ENCODE results near the gene ABCB9. TPM values are rescaled to one million over a fixed set of nuclear protein-coding genes. Genes with fewer than 3 reads are reported as not detected.

ABCB9 gene
- total RNA-seq, 1 experiment from 2014 or later: 20.9 TPM

DNA sequence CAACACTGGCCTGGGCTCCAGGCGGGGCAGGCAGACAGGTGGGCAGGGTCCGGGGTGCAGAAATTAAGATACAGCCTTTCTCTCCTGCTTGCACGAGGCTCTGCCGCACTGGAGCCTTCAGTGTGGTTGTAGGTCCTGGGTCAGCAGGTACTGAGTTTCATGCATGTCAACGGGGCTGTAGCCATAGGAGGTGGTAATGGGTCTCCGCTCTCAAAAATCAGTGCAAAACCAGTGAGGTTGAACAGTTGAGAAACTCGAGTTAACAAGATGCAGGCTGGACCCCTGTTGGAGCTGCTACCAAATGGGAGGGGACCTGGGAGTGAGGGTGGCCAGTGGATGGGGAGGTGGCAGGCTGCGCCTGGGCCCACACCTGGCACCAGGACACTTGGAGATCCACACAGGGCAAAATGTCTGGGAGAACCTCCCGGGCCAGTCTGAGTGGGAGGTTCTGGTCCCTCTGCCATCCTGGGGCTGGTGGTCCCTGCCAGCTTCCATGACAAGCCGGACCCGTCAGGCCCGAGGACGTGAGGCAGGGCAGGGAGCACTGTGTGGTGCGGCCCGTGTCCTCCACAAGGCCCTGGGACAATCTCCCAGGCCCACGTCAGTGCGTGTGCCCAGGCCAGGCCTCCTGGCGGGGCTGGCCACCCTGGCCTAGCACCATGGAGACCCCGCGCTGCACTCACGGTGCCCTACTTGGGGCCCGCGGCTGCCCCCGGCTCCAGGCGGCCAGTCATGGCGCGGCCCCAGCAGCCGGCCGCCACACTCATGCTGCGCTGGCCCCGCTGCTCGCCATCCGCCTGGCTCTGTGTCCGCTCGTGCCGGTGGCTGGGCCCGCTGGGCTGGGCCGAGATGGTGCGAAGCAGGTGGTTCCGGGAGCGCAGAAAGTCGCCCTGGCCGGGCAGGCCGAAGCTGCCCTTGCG lies 19.3 kb upstream of the ABCB9 start:
- Histone ChIP-seq H3K9ac (ENCODE audit: low read length) (no peak overlapping the region), H3K9me3 (ENCODE audit: low read length) (no peaks in the 10 kb centered on the region), H3K9me2 (replicated peaks; ENCODE audit: low read length) (no peaks in the 10 kb centered on the region), H3K4me3 (ENCODE audit: low read length) (no peak overlapping the region), H4K20me1 (ENCODE audit: low read length) (no peaks in the 10 kb centered on the region), H3K4me2 (ENCODE audit: low read length) (no peak overlapping the region), H3K27me3 (ENCODE audit: low read length) (no peaks in the 10 kb centered on the region), H3K27ac (ENCODE audit: low read length) (no peak overlapping the region), H3K36me3 (ENCODE audit: low read depth, low read length) (peaks cover 2% of the 10 kb centered on the region; the same call in 1 of the 2 replicates), H2AFZ (ENCODE audit: low read length) (no peak overlapping the region), H3K79me2 (ENCODE audit: low read length) (peaks cover 27% of the 10 kb centered on the region), H3K4me1 (ENCODE audit: insufficient read depth, low read length) (peaks cover 12% of the 10 kb centered on the region), H3F3A (ENCODE audit: low read length, unreplicated experiment) (no peaks in the 10 kb centered on the region)
- DNase-seq: no peak
- CTCF ChIA-PET: no interaction called here
- POLR2A ChIA-PET (ENCODE audit: unreplicated experiment): interaction anchor here (0.6 kb wide), 1 partner anchor 253 kb away, joined by 4 read pairs; no protein-coding TSS in a partner anchor
- TF ChIP-seq EZH2phosphoT487 (IDR thresholded peaks at IDR 0.05; ENCODE audit: borderline replicate concordance, low read length) (no peak), EZH2 (IDR thresholded peaks at IDR 0.05; ENCODE audit: low read length, unreplicated experiment) (no peak)
- TF ChIP-seq, protein P1, sequence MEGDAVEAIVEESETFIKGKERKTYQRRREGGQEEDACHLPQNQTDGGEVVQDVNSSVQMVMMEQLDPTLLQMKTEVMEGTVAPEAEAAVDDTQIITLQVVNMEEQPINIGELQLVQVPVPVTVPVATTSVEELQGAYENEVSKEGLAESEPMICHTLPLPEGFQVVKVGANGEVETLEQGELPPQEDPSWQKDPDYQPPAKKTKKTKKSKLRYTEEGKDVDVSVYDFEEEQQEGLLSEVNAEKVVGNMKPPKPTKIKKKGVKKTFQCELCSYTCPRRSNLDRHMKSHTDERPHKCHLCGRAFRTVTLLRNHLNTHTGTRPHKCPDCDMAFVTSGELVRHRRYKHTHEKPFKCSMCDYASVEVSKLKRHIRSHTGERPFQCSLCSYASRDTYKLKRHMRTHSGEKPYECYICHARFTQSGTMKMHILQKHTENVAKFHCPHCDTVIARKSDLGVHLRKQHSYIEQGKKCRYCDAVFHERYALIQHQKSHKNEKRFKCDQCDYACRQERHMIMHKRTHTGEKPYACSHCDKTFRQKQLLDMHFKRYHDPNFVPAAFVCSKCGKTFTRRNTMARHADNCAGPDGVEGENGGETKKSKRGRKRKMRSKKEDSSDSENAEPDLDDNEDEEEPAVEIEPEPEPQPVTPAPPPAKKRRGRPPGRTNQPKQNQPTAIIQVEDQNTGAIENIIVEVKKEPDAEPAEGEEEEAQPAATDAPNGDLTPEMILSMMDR (conservative IDR thresholded peaks at IDR 0.05; ENCODE audit: low read depth, low read length): no peak
- ATAC-seq: no peak
- intact Hi-C loops (cut with micrococcal nuclease): no loop called here
- BruUV-seq (replicated peaks): no TSS peak

DNA sequence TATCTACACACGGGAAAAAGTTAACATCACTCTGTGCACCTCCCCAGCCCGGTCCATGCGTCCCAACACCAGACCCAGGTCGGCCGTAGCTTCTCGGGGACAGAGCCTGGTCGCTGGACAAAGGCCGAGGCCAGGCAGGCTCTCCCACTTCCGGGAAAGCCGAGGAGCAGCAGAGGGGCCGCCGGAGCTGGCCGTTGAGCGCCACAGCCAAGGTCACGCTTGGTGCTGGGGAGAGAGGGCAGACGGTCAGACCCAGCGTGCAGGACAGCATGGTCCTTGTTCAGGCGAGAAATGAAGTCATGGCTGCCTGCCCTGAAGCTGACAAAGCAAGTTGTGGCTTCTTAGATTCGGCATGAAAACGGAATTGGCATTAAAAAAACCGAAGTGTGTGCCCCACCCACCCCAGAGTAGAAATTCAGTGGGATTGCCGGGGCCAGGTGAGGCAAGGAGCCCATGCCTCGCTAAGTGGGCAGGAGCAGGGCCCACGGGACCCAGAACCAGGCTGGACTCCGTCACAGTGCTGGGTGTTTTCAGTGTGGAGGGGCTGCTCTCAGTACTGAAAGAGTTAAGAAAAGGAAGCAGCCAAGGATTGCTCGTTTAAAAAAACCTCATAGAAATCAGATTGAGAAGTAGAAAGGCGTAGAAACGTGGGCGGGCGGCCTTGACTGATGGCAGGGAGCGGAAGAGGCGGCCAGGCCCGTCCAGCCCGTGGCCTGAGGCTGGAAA lies 18.5 kb upstream of the ABCB9 start:
- POLR2A ChIA-PET (ENCODE audit: unreplicated experiment): no interaction called here
- TF ChIP-seq EZH2 (IDR thresholded peaks at IDR 0.05; ENCODE audit: low read length, unreplicated experiment) (no peak), EZH2phosphoT487 (IDR thresholded peaks at IDR 0.05; ENCODE audit: borderline replicate concordance, low read length) (no peak)
- TF ChIP-seq, protein P1 (conservative IDR thresholded peaks at IDR 0.05; ENCODE audit: low read depth, low read length): no peak
- H4K20me1 ChIP-seq (ENCODE audit: low read length): no peaks in the 10 kb centered on the region
- no peaks in the 10 kb centered on the region for H3K27me3 ChIP-seq (ENCODE audit: low read length)
- intact Hi-C loops (cut with micrococcal nuclease): no loop called here
- H3K9me3 ChIP-seq (ENCODE audit: low read length): no peaks in the 10 kb centered on the region
- no peak overlapping the region for H3K9ac ChIP-seq (ENCODE audit: low read length)
- peaks cover 34% of the 10 kb centered on the region for H3K79me2 ChIP-seq (ENCODE audit: low read length)
- H3K4me3 ChIP-seq (ENCODE audit: low read length): no peak overlapping the region
- H3K4me2 ChIP-seq (ENCODE audit: low read length): no peak overlapping the region
- DNase-seq: no peak
- H3F3A ChIP-seq (ENCODE audit: low read length, unreplicated experiment): no peaks in the 10 kb centered on the region
- H3K4me1 ChIP-seq (ENCODE audit: insufficient read depth, low read length): peaks cover 14% of the 10 kb centered on the region
- CTCF ChIA-PET: interaction anchor here (0.7 kb wide), 1 partner anchor 131 kb away, joined by 5 read pairs; no protein-coding TSS in a partner anchor
- H2AFZ ChIP-seq (ENCODE audit: low read length): no peak overlapping the region
- no peak overlapping the region for H3K27ac ChIP-seq (ENCODE audit: low read length)
- no peak for ATAC-seq
- H3K9me2 ChIP-seq (replicated peaks; ENCODE audit: low read length): no peaks in the 10 kb centered on the region
- peaks cover 2% of the 10 kb centered on the region; the same call in 1 of the 2 replicates for H3K36me3 ChIP-seq (ENCODE audit: low read depth, low read length)
- BruUV-seq (replicated peaks): no TSS peak
